Islet of Langerhans (tissue), 1 donor: ENCODE data around the gene PRG2.

Experiments used
- FAIRE-seq: peaks from one replicate; lab custom pipeline; 2011; peaks lifted over from hg19 to GRCh38; lab: Jason Lieb, UNC

The PRG2 gene

GRCh38 chr11:57396744-57397143 lies 6.3 kb upstream of the PRG2 start:
- FAIRE-seq, result no peak

- no peak for FAIRE-seq
These were observed 5.6 kb upstream of the PRG2 start for GRCh38 chr11:57395905-57396623.

- FAIRE-seq, result no peak
These were observed 3.9 kb upstream of the PRG2 start for GRCh38 chr11:57394203-57394965.

- no peak for FAIRE-seq
These were observed 2.3 kb upstream of the PRG2 start for GRCh38 chr11:57392763-57393105.

GRCh38 chr11:57392066-57392762 lies 1.8 kb upstream of the PRG2 start:
- no peak for FAIRE-seq

GRCh38 chr11:57391539-57391938 lies 1.1 kb upstream of the PRG2 start:
- FAIRE-seq, result no peak

GRCh38 chr11:57391111-57391510 lies 661 bp upstream of the PRG2 start:
- FAIRE-seq, result no peak

GRCh38 chr11:57387289-57388030 lies 3.0 kb downstream of the PRG2 start:
- no peak for FAIRE-seq

- no peak for FAIRE-seq
These were observed 4.1 kb downstream of the PRG2 start for GRCh38 chr11:57386178-57386940.

GRCh38 chr11:57380975-57381374 lies 9.5 kb downstream of the PRG2 start, which contains the start of gene PRG3:
Gene PRG3 (minus strand): TSS chr11:57381150. CDS start chr11:57380708, 442 bp downstream.
- FAIRE-seq, result no peak

GRCh38 chr11:57379732-57380131 lies 10.7 kb downstream of the PRG2 start:
- no peak for FAIRE-seq

- no peak for FAIRE-seq
These were observed 12.3 kb downstream of the PRG2 start for GRCh38 chr11:57378186-57378585.

GRCh38 chr11:57377107-57377506 lies 13.3 kb downstream of the PRG2 start:
- no peak for FAIRE-seq

- FAIRE-seq, result no peak
These were observed 14.1 kb downstream of the PRG2 start for GRCh38 chr11:57376095-57377090.

- no peak for FAIRE-seq
These were observed 15.0 kb downstream of the PRG2 start for GRCh38 chr11:57375490-57375889.

GRCh38 chr11:57374966-57375365 lies 15.5 kb downstream of the PRG2 start:
- no peak for FAIRE-seq

- no peak for FAIRE-seq
These were observed 17.3 kb downstream of the PRG2 start for GRCh38 chr11:57373146-57373545.

- FAIRE-seq, result no peak
These were observed 19.5 kb downstream of the PRG2 start for GRCh38 chr11:57370941-57371340.

- no peak for FAIRE-seq
These were observed 20.2 kb downstream of the PRG2 start for GRCh38 chr11:57370251-57370650.

GRCh38 chr11:57368845-57369232 lies 21.6 kb downstream of the PRG2 start:
- FAIRE-seq, result no peak
